BLaER1 treated with 17β-estradiol and CSF1 and Interleukin-3, amounts not matched to agents 10 nM and 100 nM (cell line): ENCODE data around the gene ART4.

Source experiments
- H3K27ac ChIP-seq, 11 experiments: shearing (Covaris generic); formaldehyde crosslinking; 2 replicates each; pipeline ENCODE4 v1.8.1; 2022
- H3K27me3 ChIP-seq, 11 experiments: shearing (Covaris generic); formaldehyde crosslinking; 2 replicates each; pipeline ENCODE4 v1.8.1; 2022
- H3K36me3 ChIP-seq, 11 experiments: shearing (Covaris generic); formaldehyde crosslinking; 2 replicates each; pipeline ENCODE4 v1.8.1; 2022
- H3K4me1 ChIP-seq, 10 experiments: shearing (Covaris generic); formaldehyde crosslinking; 2 replicates each; pipeline ENCODE4 v1.8.1; 2022
- H3K4me2 ChIP-seq, 11 experiments: shearing (Covaris generic); formaldehyde crosslinking; 2 replicates each; pipeline ENCODE4 v1.8.1; 2022
- H3K4me3 ChIP-seq, 10 experiments: shearing (Covaris generic); formaldehyde crosslinking; 2 replicates each; pipeline ENCODE4 v1.8.1; 2022
- H3K9ac ChIP-seq, 11 experiments: shearing (Covaris generic); formaldehyde crosslinking; 2 replicates each; pipeline ENCODE4 v1.8.1; 2022
- H3K9me3 ChIP-seq, 11 experiments: shearing (Covaris generic); formaldehyde crosslinking; replicated peaks in 1 of 11; 2 replicates each; pipeline ENCODE4 v1.8.1; 2022
- H4K20me1 ChIP-seq, 11 experiments: shearing (Covaris generic); formaldehyde crosslinking; 2 replicates each; pipeline ENCODE4 v1.8.1; 2022
- Cebpa-rat ChIP-seq, 11 experiments: shearing (Covaris generic); IDR thresholded peaks; 2 replicates each; pipeline ENCODE4 v1.8.1; 2022

The ART4 gene

DNA sequence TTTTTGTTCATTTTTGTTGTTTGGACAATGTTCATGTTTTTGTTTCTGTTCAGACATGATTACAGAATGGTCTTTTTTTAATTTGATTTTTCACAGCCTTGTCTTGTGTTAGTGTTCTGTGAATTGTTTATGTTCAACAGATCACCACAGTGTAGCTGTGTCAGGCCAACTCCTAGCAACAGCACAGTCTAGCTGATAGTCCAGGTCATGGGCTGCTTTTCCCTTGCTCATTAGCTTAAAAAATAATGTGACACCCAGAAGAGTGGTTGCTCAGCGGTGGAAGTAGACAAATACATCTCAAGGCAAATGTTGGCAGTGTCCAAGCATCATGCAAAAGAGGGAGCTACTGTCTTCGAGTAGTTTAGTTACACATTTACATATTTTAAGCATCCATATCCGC lies 62.5 kb downstream of the ART4 start:
- H3K4me1 ChIP-seq, result peaks cover 0 to 40% (median 4%) of the 10 kb centered on the region in 10 experiments; a peak in 12 of 20 replicates
- H3K9me3 ChIP-seq, result no peaks in the 10 kb centered on the region
- no peak overlapping the region for H3K9ac ChIP-seq
- H3K4me3 ChIP-seq, result no peak overlapping the region
- H3K36me3 ChIP-seq, result peaks cover 10 to 25% (median 17%) of the 10 kb centered on the region in 11 experiments; a peak in 20 of 22 replicates
- H3K27me3 ChIP-seq, result peaks cover 5 to 15% (median 12%) of the 10 kb centered on the region in 11 experiments; a peak in 20 of 22 replicates
- H3K27ac ChIP-seq, result no peak overlapping the region
- no peaks in the 10 kb centered on the region for H4K20me1 ChIP-seq
- H3K4me2 ChIP-seq, result peak overlapping the region in 5 of 11 experiments; percentile 6 to 43 (median 18); a peak in 6 of 22 replicates
- TF ChIP-seq Cebpa-rat (IDR thresholded peaks at IDR 0.05), result no peak

DNA sequence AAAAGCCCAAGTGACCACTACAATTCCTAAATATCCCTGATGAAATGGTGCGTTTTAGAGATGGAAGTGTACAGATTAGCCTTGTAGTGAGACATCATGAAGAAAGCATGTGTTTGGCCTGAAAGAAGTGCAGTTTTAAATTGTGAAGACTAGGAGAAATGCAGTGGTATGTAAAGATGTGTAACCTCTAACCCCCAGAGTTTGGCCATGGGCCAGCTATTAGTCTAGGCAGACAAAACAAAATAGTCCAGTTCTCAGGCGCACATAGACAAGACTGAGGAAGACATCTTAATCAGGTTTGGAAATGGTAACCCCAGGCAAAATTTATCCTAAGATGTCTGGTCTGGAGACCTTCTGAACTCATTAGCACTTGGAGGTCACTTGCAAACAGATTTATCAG lies 63.5 kb downstream of the ART4 start:
- Histone ChIP-seq H3K4me1 (peaks cover 5 to 45% (median 14%) of the 10 kb centered on the region in 10 experiments), H3K9me3 (no peaks in the 10 kb centered on the region), H3K27me3 (peaks cover 8 to 26% (median 22%) of the 10 kb centered on the region in 11 experiments; a peak in 20 of 22 replicates), H3K27ac (no peak overlapping the region), H3K4me2 (no peak overlapping the region), H3K4me3 (no peak overlapping the region), H3K9ac (no peak overlapping the region), H3K36me3 (peaks cover under 1 to 14% (median 8%) of the 10 kb centered on the region in 11 experiments; a peak in 17 of 22 replicates), H4K20me1 (no peaks in the 10 kb centered on the region)
- no peak for TF ChIP-seq Cebpa-rat (IDR thresholded peaks at IDR 0.05)

DNA sequence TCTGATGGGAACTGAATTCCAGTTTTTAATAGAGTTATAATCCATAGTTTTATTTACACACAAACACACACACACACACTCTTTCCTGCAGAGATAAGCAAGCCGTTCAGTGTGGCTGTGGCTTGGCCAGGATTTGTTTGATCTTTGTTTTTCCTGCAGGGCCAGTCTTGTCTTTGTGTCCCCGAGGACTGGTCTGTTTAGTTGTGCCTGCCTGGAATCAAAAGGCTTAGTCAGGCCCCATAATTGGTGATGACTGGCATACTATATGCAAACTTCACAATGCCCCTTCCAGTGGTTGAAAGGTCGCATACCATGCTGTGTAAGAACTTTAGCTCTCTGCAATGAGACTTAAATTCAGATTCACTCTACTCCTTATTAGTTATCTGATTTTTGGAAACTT lies 66.1 kb downstream of the ART4 start:
- H3K4me3 ChIP-seq, result no peak overlapping the region
- no peak overlapping the region for H3K27ac ChIP-seq
- H3K4me2 ChIP-seq, result no peak overlapping the region

DNA sequence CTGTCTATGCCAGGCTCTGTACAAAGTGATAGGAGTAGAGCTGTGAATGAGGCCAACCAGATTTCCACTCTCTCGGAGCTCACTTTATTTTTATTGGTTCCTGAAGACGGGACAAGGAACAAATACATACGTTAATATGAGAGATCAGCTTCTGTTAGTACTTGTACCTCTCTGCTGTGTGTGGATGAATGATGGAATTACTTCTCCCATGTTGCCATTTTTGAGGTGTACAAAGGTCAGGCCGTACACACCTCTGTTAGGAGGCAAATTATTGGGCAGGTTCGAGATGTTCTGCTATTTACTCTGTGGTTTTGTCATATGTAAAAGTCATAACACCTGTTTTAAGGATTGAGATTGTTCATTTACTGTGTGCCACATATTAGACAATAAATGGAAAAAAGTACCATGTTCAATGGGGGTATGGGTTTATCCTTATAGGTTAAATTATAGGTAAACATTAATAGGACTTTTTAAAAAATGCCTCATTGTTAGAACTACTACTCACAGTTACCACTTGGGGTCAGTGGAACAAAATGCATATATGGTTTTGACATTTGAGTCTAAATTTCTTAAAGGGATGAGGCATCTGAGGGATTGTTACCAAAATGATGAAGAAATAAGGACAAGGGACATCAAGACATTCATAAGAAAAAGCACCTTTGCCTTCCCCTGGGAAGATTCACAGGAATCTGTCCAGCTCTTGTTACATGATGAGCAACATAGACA lies 66.9 kb downstream of the ART4 start:
- TF ChIP-seq Cebpa-rat (IDR thresholded peaks at IDR 0.05), result no peak
- H3K9ac ChIP-seq, result peak overlapping the region in 1 of 11 experiments; percentile 80; a peak in 1 of 22 replicates
- H3K36me3 ChIP-seq, result no peaks in the 10 kb centered on the region
- H3K4me2 ChIP-seq, result peak overlapping the region in 3 of 11 experiments; percentile 83 to 90 (median 90); a peak in 5 of 22 replicates
- peaks cover 14 to 49% (median 43%) of the 10 kb centered on the region in 11 experiments for H3K27me3 ChIP-seq
- H3K4me1 ChIP-seq, result peaks cover 16 to 37% (median 26%) of the 10 kb centered on the region in 10 experiments
- no peaks in the 10 kb centered on the region for H4K20me1 ChIP-seq
- H3K27ac ChIP-seq, result no peak overlapping the region
- H3K9me3 ChIP-seq, result peaks cover 7 to 13% (median 10%) of the 10 kb centered on the region in 11 experiments; a peak in 19 of 22 replicates
- H3K4me3 ChIP-seq, result no peak overlapping the region

More for the DNA sequence above, 66.1 kb downstream of the ART4 start:
- no peak for TF ChIP-seq Cebpa-rat (IDR thresholded peaks at IDR 0.05)
- Histone ChIP-seq H3K9me3 (peaks cover 7 to 13% (median 10%) of the 10 kb centered on the region in 11 experiments; a peak in 19 of 22 replicates), H4K20me1 (no peaks in the 10 kb centered on the region), H3K9ac (no peak overlapping the region), H3K36me3 (no peaks in the 10 kb centered on the region), H3K4me1 (peaks cover 11 to 31% (median 20%) of the 10 kb centered on the region in 10 experiments), H3K27me3 (peaks cover 14 to 49% (median 43%) of the 10 kb centered on the region in 11 experiments)

DNA sequence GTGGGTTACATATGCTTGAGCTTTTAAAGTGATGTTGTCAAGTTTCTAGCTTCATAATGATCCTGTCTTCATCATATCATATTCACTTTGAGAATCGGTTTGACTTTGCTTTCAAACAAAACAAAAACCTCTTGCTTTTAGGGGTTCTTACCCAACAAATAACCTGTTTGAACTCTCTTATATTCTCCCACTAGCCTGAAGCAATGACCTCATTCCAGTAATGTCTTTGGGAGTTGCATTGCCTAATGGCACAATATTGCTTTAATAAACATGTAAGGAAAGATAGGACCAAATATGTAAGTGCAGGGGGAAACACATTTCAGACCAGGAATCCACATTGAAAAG lies 67.7 kb downstream of the ART4 start:
- peak in 1 of 11 experiments; percentile 34; a peak in 1 of 22 replicates for TF ChIP-seq Cebpa-rat (IDR thresholded peaks at IDR 0.05)
- Histone ChIP-seq H3K4me2 (peak overlapping the region; percentile 78 to 96 (median 90); a peak in 21 of 22 replicates), H3K9me3 (peaks cover 7 to 13% (median 10%) of the 10 kb centered on the region in 11 experiments; a peak in 19 of 22 replicates), H3K9ac (peak overlapping the region in 4 of 11 experiments; percentile 72 to 80 (median 78); a peak in 5 of 22 replicates), H3K36me3 (no peaks in the 10 kb centered on the region), H3K4me3 (peak overlapping the region in 7 of 10 experiments; percentile 67 to 79 (median 72); a peak in 11 of 20 replicates), H3K27ac (peak overlapping the region in 3 of 11 experiments; percentile 64 to 80 (median 68); a peak in 5 of 22 replicates), H3K4me1 (peaks cover 16 to 33% (median 26%) of the 10 kb centered on the region in 10 experiments), H3K27me3 (peaks cover 14 to 49% (median 43%) of the 10 kb centered on the region in 11 experiments), H4K20me1 (no peaks in the 10 kb centered on the region)
